ENCODE measurements around the gene RCOR1. TPM values are rescaled to one million over a fixed set of nuclear protein-coding genes. Genes with fewer than 3 reads are reported as not detected.
A peak's percentile ranks its signal among the peaks of the same experiment; 100 is the strongest.
"Not testable (repeated sequence)": the region's sequence is repeated elsewhere in the genome, so short reads cannot be mapped to it uniquely, and the experiment has no call there.

The RCOR1 gene
- total RNA-seq, 1 donor from 2014 or later = 43.6 TPM

DNA sequence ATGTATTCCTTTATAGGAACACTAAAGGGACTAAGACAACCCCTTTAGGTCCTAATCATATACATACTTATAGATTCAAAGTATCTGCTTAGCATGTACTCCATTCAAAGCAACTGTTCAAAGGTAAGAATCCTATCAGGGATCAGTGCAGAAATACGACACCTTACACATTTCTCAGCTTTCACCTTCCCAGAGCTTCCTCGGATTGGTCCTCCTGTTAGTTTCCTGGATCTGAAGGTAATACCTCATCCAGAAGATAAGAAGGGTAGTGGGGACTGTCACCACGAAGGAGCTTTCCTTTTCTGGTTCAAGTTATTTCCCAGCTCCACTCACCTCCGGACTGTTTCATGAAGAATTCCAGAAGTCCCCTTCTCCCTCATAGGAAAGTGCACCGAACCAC, 38.0 kb downstream of the RCOR1 start:
- no peak for DNase-seq
- H3K27ac ChIP-seq = no peak overlapping the region
- intact Hi-C loops (cut with DNase I) = no loop called here

DNA sequence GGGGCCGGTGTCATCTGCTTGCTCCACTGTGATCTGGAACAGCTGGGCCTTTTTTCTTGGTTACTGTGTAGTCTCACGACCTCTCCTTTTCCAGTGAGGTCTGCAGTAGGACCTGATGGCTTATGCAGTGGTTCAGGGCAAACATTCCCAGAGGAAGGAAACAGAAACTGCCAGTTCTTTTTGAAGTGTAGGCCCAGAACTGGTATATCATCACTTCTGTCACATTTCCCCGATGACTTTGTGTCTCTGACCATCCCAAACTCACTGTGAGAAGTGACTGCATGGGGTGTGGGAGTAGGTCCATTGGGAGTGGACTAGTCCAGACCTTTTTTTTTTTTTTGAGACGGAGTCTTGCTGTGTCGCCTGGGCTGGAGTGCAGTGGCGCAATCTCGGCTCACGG, 38.4 kb downstream of the RCOR1 start:
- no peak for ATAC-seq
- intact Hi-C loops (cut with DNase I) = no loop called here
- DNase-seq = no peak
- Histone ChIP-seq H3K27ac (no peak overlapping the region), H3K4me3 (no peak overlapping the region), H3K9me3 (no peaks in the 10 kb centered on the region), H3K36me3 (no peaks in the 10 kb centered on the region), H3K27me3 (no peaks in the 10 kb centered on the region), H3K4me1 (peaks cover 40% of the 10 kb centered on the region)
- TF ChIP-seq, protein P1, sequence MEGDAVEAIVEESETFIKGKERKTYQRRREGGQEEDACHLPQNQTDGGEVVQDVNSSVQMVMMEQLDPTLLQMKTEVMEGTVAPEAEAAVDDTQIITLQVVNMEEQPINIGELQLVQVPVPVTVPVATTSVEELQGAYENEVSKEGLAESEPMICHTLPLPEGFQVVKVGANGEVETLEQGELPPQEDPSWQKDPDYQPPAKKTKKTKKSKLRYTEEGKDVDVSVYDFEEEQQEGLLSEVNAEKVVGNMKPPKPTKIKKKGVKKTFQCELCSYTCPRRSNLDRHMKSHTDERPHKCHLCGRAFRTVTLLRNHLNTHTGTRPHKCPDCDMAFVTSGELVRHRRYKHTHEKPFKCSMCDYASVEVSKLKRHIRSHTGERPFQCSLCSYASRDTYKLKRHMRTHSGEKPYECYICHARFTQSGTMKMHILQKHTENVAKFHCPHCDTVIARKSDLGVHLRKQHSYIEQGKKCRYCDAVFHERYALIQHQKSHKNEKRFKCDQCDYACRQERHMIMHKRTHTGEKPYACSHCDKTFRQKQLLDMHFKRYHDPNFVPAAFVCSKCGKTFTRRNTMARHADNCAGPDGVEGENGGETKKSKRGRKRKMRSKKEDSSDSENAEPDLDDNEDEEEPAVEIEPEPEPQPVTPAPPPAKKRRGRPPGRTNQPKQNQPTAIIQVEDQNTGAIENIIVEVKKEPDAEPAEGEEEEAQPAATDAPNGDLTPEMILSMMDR (IDR thresholded peaks at IDR 0.05) = no peak

More for the DNA sequence above, 38.0 kb downstream of the RCOR1 start:
- H3K4me3 ChIP-seq = no peak overlapping the region
- TF ChIP-seq, protein P1 (IDR thresholded peaks at IDR 0.05) = no peak
- no peak for ATAC-seq
- H3K27me3 ChIP-seq = no peaks in the 10 kb centered on the region
- H3K4me1 ChIP-seq = peaks cover 40% of the 10 kb centered on the region
- no peaks in the 10 kb centered on the region for H3K9me3 ChIP-seq
- no peaks in the 10 kb centered on the region for H3K36me3 ChIP-seq

DNA sequence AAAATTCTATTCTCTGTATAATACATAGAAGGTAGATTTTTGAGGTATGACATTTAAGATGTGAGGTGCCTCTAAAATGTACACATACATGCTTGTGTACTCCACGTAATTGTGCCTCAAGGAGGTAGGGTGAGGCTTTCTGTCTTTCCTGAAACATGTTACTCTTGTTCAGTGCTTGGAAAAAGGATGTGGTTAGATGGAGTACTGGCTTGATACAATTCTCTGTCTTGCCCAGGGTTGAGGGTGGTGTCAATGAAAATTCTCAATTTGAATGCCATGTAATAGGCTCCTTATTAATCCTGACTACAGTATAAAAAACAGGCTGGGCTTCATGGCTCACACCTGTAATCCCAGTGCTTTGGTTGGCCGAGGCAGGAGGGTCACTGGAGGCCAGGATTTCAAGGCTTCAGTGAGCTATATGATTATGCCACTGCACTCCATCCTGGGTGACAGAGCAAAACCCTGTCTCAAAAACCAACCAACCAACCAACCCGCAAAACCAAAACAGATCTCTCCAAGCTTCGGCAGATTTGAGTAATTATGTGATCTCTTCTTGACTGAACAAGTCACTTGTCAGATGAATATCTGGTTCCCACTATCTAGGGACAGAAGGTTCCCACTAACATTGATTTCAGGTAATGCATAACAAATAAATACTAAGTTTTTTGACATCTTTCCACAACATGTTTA, 41.6 kb downstream of the RCOR1 start:
- H3K27me3 ChIP-seq = no peaks in the 10 kb centered on the region
- H3K36me3 ChIP-seq = no peaks in the 10 kb centered on the region
- intact Hi-C loops (cut with DNase I) = no loop called here
- DNase-seq (no peak), ATAC-seq (no peak)
- TF ChIP-seq, protein P1 (IDR thresholded peaks at IDR 0.05) = no peak
- H3K4me1 ChIP-seq = peaks cover 18% of the 10 kb centered on the region
- no peaks in the 10 kb centered on the region for H3K9me3 ChIP-seq
- no peak overlapping the region for H3K4me3 ChIP-seq
- no peak overlapping the region for H3K27ac ChIP-seq

DNA sequence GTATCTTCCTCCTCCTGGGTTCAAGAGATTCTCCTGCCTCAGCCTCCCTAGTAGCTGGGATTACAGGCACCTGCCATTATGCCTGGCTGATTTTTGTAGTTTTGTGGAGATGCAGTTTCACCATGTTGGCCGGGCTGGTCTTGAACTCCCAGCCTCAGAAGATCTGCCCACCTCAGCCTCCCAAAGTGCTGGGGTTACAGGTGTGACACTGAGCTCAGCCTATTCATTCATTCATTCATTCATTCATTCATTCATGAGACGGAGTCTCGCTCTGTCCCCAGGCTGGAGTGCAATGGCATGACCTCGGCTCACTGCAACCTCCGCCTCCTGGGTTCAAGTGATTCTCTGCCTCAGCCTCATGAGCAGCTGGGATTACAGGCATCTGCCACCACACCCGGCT, 47.2 kb downstream of the RCOR1 start:
- intact Hi-C loops (cut with DNase I); H3K4me1 ChIP-seq; H3K27me3 ChIP-seq; DNase-seq; H3K27ac ChIP-seq; ATAC-seq; H3K4me3 ChIP-seq; H3K9me3 ChIP-seq; H3K36me3 ChIP-seq: not testable (repeated sequence)

DNA sequence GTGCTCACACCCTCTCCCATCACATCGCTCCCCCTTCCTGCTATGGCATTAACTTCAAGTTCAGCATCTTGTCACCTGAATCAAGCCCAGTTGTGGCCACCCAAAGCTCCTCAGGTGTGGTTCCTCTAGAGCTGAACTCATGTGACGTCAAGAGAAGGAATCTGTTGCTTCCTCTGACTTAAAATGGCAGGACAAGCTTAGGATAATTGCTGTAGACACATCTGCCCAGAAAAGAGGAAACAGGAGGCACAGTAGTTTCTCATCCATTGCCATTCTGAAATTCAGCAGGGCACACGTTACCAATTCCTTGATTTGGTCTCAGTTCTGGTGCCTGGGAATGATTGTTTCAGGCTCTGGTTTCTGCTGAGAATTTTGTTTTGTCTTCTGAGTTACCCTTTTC, 52.1 kb downstream of the RCOR1 start:
- H3K27ac ChIP-seq = no peak overlapping the region
- peak; percentile 20 for ATAC-seq

DNA sequence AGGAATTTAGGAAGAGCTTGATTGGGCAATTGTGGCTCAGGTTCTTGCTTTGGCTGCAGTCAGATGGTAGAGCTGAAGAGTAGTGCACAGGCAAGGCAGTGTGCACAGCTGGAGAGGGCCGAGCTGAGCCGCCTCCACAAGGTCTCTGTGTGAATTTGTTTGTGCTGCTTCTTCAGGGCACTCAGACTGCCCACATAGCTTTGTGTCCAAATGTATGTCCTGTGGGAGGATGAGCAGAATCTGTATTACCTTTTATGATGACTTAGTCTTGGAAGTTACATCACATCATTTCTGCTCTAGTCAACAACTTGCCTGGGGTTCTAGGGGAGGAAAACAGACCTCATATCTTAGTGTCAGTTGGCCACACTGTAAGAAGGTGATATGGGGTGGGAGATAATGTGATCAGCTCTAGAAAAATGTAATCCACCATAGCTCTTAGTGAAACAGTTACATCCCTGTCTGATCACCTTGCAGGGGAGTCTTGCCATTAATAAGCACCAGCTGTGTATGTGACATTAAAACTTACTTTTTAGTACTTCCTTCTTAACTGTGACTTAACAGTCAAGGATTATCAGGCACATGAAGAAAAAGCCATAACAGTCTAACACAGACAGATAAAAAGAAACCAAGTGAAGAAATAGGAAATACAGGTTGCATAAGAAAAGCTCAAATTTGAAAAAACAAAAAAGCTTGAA, 53.4 kb downstream of the RCOR1 start:
- intact Hi-C loops (cut with DNase I) = no loop called here
- TF ChIP-seq, protein P1 (IDR thresholded peaks at IDR 0.05) = no peak
- no peak overlapping the region for H3K27ac ChIP-seq
- no peaks in the 10 kb centered on the region for H3K9me3 ChIP-seq
- no peak overlapping the region for H3K4me3 ChIP-seq
- ATAC-seq (peak; percentile 46), DNase-seq (no peak)
- H3K36me3 ChIP-seq = no peaks in the 10 kb centered on the region
- no peaks in the 10 kb centered on the region for H3K27me3 ChIP-seq
- peaks cover 20% of the 10 kb centered on the region for H3K4me1 ChIP-seq

More for the DNA sequence above, 52.1 kb downstream of the RCOR1 start:
- intact Hi-C loops (cut with DNase I) = no loop called here
- Histone ChIP-seq H3K4me3 (no peak overlapping the region), H3K4me1 (peaks cover 20% of the 10 kb centered on the region), H3K27me3 (no peaks in the 10 kb centered on the region), H3K9me3 (no peaks in the 10 kb centered on the region), H3K36me3 (no peaks in the 10 kb centered on the region)
- no peak for DNase-seq
- TF ChIP-seq, protein P1 (IDR thresholded peaks at IDR 0.05) = no peak

Data from upper lobe of right lung (tissue), 1 donor.